Retinal pigment epithelial cell (primary cell): ENCODE results near the gene CHRNB2.

ENCODE experiments used
- DNase-seq: peaks from one replicate; pipeline ENCODE4 v3.0.0-alpha.2; 2010; ENCODE audit warnings: low read depth
- H3K4me3 ChIP-seq: 2 replicates; pipeline ENCODE4 v1.5.1; 2011; ENCODE audit warnings: mild to moderate bottlenecking, low read length, control low read depth, moderate library complexity
- TF ChIP-seq, protein P1 (sequence below): conservative IDR thresholded peaks from 2 replicates; pipeline ENCODE4 v1.5.1; 2011; ENCODE audit warnings: low read depth, low read length, control low read depth, inconsistent platforms

CHRNB2 gene, protein sequence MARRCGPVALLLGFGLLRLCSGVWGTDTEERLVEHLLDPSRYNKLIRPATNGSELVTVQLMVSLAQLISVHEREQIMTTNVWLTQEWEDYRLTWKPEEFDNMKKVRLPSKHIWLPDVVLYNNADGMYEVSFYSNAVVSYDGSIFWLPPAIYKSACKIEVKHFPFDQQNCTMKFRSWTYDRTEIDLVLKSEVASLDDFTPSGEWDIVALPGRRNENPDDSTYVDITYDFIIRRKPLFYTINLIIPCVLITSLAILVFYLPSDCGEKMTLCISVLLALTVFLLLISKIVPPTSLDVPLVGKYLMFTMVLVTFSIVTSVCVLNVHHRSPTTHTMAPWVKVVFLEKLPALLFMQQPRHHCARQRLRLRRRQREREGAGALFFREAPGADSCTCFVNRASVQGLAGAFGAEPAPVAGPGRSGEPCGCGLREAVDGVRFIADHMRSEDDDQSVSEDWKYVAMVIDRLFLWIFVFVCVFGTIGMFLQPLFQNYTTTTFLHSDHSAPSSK

DNA sequence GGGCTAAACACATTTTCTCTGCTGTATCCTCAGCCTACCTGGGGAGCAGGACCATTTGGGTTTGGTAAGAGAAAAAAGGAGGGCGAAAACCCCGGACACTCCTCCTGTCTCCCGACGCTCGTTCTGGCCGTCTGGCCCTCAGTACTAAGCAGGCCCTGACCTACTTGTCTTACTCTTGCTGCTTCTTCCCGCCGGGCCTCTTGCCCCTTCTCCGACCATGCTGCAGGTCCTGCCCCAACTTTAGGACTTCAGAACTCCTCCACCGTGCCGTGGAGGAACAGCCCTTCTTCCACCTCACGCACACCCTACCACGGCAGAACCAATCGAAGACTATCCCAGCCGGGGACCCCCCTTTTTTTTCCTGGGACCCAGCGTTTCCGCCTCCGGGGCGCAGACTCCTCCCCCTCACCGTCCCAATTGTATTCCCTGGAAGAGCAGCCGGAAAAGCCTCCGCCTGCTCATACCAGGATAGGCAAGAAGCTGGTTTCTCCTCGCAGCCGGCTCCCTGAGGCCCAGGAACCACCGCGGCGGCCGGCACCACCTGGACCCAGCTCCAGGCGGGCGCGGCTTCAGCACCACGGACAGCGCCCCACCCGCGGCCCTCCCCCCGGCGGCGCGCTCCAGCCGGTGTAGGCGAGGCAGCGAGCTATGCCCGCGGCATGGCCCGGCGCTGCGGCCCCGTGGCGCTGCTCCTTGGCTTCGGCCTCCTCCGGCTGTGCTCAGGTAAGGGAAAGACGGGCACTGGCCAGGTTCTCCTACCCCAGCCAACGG is at the start of gene CHRNB2:
TSS of gene CHRNB2 (plus strand) at position 393 of the 771 bp plus-strand sequence. CDS start at position 660, 267 bp downstream.
- no peak for DNase-seq
- H3K4me3 ChIP-seq: peak within 1 kb of the TSS; percentile 17
- TF ChIP-seq, protein P1, sequence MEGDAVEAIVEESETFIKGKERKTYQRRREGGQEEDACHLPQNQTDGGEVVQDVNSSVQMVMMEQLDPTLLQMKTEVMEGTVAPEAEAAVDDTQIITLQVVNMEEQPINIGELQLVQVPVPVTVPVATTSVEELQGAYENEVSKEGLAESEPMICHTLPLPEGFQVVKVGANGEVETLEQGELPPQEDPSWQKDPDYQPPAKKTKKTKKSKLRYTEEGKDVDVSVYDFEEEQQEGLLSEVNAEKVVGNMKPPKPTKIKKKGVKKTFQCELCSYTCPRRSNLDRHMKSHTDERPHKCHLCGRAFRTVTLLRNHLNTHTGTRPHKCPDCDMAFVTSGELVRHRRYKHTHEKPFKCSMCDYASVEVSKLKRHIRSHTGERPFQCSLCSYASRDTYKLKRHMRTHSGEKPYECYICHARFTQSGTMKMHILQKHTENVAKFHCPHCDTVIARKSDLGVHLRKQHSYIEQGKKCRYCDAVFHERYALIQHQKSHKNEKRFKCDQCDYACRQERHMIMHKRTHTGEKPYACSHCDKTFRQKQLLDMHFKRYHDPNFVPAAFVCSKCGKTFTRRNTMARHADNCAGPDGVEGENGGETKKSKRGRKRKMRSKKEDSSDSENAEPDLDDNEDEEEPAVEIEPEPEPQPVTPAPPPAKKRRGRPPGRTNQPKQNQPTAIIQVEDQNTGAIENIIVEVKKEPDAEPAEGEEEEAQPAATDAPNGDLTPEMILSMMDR: no peak

DNA sequence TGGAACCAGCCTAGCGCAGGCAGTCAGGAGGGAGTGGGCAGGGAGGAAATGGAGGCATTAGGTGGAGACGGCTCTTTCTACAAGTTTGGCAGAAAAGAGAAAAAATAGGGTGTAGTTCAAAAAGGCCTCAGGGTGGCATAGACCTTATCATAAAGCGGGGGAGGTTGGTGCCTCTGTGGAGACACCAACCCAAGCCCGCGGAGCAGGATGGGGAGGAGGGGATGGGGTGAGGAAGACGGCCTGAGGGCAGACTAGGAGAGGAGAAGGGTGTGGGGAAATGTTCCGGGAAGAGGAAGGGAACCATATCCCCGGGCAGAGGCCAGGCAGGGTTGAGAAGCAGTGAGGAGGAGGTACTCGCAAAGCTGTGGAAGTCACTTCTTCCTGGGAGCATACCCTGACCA is 48.0 kb upstream of the CHRNB2 start:
- no peak for DNase-seq
- TF ChIP-seq, protein P1: no peak
- no peak overlapping the region for H3K4me3 ChIP-seq

DNA sequence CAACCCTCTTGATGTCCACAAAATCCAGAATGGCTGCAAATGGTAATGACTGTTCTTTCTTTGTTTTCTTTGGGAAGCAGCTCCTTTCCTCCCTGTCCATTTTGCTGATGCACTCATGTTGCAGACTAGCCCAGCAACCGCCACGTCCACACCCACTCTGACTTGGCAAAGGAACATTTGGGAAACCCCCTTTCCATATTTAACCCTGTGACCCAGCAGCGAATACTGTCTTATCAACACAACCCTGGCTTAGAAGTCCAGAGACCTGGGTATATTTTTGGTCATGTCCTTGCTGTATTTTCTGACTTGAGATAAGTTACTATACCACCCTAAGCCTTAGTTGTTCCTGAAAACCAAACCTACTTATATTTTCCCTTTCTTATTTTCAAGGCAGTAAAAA is 47.2 kb upstream of the CHRNB2 start:
- no peak for DNase-seq
- no peak overlapping the region for H3K4me3 ChIP-seq
- TF ChIP-seq, protein P1: no peak

DNA sequence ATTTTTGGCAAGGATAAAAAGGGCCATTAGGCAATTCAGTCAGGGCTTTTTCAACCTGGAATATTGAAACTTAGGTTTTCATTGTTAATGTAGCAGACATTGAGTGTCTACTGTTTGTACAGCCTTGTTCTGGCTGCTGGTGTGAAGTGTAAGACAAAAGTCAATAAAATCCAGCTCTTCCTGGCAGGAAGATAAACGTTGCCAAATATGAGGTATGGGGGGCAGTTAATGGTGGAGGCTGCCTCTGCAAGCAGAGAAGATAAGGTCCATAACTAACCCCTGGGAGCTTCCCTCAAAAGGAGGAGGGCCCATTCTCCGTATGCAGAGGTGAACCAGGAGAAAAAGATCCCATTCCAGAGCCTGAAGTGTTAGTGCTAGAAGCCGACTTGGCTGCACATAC is 45.9 kb upstream of the CHRNB2 start:
- TF ChIP-seq, protein P1: no peak
- no peak for DNase-seq
- no peak overlapping the region for H3K4me3 ChIP-seq

DNA sequence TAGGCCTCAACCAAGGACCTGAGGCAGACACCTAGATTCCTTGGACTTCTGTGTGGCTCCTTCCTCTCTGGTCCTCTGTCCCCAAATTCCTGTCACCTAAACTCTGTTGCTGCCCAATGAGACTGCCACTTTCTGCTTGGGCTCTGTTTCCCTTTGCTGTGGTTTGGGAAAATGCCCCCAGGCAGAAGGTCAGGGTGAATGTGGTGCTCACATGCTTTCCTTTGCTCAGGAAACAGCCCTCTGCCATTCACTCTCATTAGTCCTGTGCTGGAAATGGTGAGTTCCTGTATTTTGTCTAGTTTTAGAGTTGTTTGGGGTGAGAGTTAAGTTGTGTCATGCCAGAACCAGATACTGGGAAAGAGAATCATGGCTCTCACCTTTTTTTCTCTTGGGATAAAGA is 42.7 kb upstream of the CHRNB2 start:
- no peak overlapping the region for H3K4me3 ChIP-seq
- TF ChIP-seq, protein P1: no peak
- no peak for DNase-seq

DNA sequence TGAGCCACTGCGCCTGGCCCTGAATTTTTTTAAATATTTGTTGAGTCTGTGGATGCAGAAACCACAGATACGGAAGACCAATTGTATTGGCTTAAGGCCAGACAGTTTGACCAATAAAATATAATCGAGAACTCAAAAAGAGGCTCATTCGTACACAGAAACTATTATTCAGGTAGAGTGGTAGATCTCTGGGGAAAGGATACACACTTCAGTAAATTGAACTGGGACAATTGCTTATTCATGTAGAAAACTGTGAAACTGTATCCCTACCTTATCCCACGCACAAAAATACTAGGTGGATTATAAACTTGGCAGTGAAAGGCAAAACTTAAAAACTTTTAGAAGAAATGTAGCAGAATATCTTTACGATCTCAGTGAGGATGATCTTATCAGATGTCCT is 40.4 kb upstream of the CHRNB2 start:
- TF ChIP-seq, protein P1: no peak
- no peak for DNase-seq
- H3K4me3 ChIP-seq: no peak overlapping the region
